Naive B cell (primary cell): ENCODE data around the gene PON3. TPM values are rescaled to one million over a fixed set of nuclear protein-coding genes. Genes with fewer than 3 reads are reported as not detected.

Experiments
- ATAC-seq, 2 donors: fragments of 150-1000 bp; cut with Tn5 transposase; 2 replicates each; pipeline ENCODE4 v1.10.0; 2021; ENCODE audit warnings: low read depth in 2 of 2, mild to moderate bottlenecking in 2 of 2, moderate library complexity in 2 of 2
- DNase-seq: peaks from one replicate; pipeline ENCODE4 v3.0.0; 2022
- H3K27ac Mint-ChIP-seq, 6 donors: one replicate each; pipeline ENCODE4 v1.8.0; 2020 to 2022; ENCODE audit warnings: mild to moderate bottlenecking in 6 of 6, mixed read lengths in 6 of 6, moderate library complexity in 5 of 6, inconsistent platforms in 2 of 6
- H3K27me3 Mint-ChIP-seq, 3 donors: one replicate each; pipeline ENCODE4 v1.8.0; 2021 to 2022; ENCODE audit warnings: mixed read lengths in 3 of 3, mild to moderate bottlenecking in 1 of 3
- H3K36me3 Mint-ChIP-seq, 2 donors: one replicate each; pipeline ENCODE4 v1.8.0; 2020 to 2022; ENCODE audit warnings: mixed read lengths in 2 of 2, inconsistent platforms in 1 of 2, mild to moderate bottlenecking in 1 of 2
- H3K4me1 Mint-ChIP-seq, 3 donors: one replicate each; pipeline ENCODE4 v1.8.0; 2020 to 2022; ENCODE audit warnings: mixed read lengths in 3 of 3, inconsistent platforms in 1 of 3, mild to moderate bottlenecking in 1 of 3, moderate library complexity in 1 of 3
- H3K4me3 Mint-ChIP-seq, 8 donors: one replicate each; pipeline ENCODE4 v1.8.0; 2020 to 2022; ENCODE audit warnings: mild to moderate bottlenecking in 8 of 8, mixed read lengths in 8 of 8, moderate library complexity in 8 of 8, inconsistent platforms in 2 of 8
- H3K9me3 Mint-ChIP-seq, 7 donors: one replicate each; pipeline ENCODE4 v1.8.0; 2020 to 2022; ENCODE audit warnings: mixed read lengths in 7 of 7, mild to moderate bottlenecking in 5 of 7, inconsistent platforms in 2 of 7, moderate library complexity in 1 of 7
- polyA plus RNA-seq, 6 donors: library from polyadenylated mRNA; unstranded; fragments of 300-500 nt; fragmentation: Illumina TruSeq; gene quantifications; one replicate each; pipeline ENCODE4 v1.2.3, GENCODE V29; 2021; ENCODE audit warnings: low read depth in 6 of 6

Gene PON3
- polyA plus RNA-seq, result not detected

DNA sequence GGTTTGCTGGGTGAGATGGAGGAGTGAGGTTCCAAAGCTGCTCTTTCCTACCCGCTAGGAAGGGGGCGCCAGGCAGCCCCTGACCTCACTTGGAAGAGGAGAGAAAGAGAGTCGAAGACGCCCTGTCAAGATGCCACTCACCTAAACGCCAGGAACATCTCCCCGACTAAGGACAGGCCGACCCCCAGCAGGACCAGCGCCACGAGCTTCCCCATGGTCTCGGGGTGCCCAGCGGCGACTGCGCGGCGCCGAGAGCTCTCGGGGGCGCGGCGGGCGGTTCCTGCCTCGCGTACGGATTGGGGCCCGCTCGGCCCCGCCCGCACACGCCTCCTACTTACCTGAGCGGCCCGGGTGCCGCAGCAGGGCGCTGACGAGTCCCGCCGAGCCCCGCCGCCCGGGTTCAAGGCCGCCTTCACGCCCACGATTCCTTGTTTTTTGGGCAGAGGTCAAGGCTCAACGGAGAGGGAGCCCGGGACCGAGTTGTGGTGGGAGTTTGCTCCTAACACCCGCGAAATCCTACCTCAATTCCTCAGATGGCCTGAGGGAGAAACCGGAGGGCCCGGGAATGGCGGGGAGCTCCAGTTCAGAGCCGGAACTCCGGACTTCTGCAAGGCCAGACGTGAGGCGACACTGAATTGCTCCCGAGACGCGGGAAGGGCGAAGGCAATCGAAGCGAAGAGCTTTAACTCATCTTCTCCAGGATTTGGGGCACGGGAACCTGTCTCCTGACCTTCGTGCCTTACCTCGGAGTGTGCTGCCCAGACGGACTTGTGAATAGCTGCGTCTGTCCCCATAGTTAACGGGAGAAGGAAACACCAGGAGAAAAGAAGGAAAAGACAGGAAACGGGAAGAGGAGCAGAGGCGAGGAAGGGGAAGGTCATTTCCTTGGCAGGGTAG lies at the start of gene PON3:
Gene PON3 (minus strand): TSS at position 240 of the 897 bp plus-strand sequence. CDS start 25 bp downstream, at position 215.
- H3K27ac Mint-ChIP-seq, result peak within 1 kb of the TSS in 1 of 6 donors; percentile 6
- peak; percentile 86 for ATAC-seq
- peaks cover 32 to 60% (median 43%) of the 10 kb centered on the region in 3 donors for H3K27me3 Mint-ChIP-seq
- H3K9me3 Mint-ChIP-seq, result no peaks in the 10 kb centered on the region
- peaks cover 0 to 7% (median 6%) of the 10 kb centered on the region in 3 donors for H3K4me1 Mint-ChIP-seq
- peak within 1 kb of the TSS; percentile 30 to 85 (median 76) for H3K4me3 Mint-ChIP-seq
- peak; percentile 22 for DNase-seq
- H3K36me3 Mint-ChIP-seq, result no peaks in the 10 kb centered on the region

DNA sequence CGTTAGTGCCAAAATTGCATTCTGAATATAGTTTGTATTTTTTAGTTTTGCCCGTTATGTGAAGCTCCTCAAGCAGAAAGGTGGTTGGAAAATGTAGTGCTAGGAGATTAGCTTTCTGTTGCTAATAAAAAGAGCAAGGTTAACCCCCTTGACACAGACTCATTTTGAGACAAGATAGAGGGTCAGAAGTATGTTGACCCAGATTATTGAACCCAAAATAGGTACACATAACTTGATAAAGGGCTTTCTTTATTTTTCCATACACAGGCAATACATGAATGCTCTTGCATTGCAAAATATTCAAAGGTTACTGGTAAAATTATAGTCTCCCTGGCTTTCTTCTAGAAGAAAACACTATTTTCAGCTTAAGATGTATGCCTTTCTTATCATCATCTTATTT lies 48.6 kb upstream of the PON3 start:
- Mint-ChIP-seq H3K27me3 (peaks cover 6% of the 10 kb centered on the region in 3 donors), H3K9me3 (no peaks in the 10 kb centered on the region), H3K4me1 (no peaks in the 10 kb centered on the region), H3K4me3 (no peak overlapping the region), H3K36me3 (no peaks in the 10 kb centered on the region), H3K27ac (no peak overlapping the region)
- DNase-seq, result no peak
- ATAC-seq, result no peak

DNA sequence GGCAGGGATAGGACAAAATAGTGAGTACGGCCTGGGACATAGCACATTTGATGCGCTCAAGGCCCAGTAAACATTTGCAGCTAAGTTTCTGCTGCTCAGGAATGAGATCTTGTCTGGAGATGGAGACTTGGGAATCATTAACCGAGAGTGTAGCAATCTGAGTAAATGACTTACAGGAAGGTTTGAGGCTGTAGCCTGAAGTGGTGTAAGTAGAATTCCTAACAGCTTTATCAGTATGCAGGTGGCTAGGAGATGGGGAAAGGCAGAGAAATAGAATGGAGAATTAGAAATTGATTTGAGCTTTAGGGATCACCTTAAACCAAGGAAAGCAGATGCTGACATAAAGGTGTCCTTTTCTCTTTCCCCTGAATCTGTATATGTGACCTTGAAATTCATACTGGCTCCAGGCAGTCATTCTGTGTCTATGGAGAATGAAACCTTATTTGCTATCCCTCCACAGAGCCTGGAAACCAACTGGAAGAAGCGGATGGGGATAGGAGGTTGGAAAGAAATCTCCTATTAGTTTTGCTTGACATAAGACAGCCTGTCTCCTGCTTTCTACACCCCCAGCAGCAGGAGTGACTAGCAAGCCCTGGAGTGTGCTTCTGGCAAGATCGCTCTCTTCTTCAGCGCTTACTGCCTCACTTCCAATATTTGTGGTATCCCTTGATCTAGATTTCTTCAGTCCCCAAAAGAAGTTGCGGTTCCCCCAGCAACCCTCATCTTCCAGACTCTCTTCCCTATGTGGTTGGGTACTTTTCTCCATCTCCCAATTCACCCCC lies 45.1 kb upstream of the PON3 start:
- peaks cover 6% of the 10 kb centered on the region in 3 donors for H3K27me3 Mint-ChIP-seq
- no peaks in the 10 kb centered on the region for H3K4me1 Mint-ChIP-seq
- DNase-seq, result no peak
- no peak overlapping the region for H3K27ac Mint-ChIP-seq
- no peak for ATAC-seq
- peak overlapping the region in 1 of 8 donors; percentile 1 for H3K4me3 Mint-ChIP-seq
- no peaks in the 10 kb centered on the region for H3K9me3 Mint-ChIP-seq
- no peaks in the 10 kb centered on the region for H3K36me3 Mint-ChIP-seq

DNA sequence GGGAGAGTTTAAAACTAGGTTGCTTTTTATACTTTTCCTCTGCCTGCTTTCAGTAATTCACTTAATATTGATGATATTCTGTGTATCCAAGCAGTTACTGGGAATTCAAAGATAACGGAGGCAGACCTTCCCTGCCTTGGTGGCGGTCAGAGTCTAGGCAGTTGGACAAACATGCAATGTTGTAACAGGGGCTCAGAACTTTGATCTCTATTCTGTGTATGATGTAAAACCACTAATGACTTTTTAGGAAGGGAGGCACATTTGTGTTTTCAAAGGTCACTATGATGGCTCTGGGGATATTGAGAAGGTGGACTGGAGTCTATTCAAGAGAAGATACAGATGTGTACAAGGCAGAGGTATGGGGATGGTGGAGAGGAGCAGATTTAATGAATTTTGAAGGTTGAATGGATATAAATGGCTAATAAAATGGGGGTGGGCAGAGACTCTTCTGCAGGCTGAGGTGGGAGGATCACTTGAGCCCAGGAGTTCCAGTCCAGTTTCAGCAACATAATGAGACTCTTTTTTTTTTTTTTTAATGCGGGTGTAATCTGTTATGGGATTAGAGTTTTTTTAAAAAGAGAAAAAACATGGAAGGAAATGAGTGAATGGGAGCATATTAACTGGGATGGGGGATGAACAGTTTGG lies 44.3 kb upstream of the PON3 start:
- no peak overlapping the region for H3K27ac Mint-ChIP-seq
- H3K36me3 Mint-ChIP-seq, result no peaks in the 10 kb centered on the region
- ATAC-seq (no peak), DNase-seq (no peak)
- H3K4me3 Mint-ChIP-seq, result no peak overlapping the region
- peaks cover 6% of the 10 kb centered on the region in 3 donors for H3K27me3 Mint-ChIP-seq
- no peaks in the 10 kb centered on the region for H3K9me3 Mint-ChIP-seq
- H3K4me1 Mint-ChIP-seq, result peaks cover 0 to 2% (median under 1%) of the 10 kb centered on the region in 3 donors

DNA sequence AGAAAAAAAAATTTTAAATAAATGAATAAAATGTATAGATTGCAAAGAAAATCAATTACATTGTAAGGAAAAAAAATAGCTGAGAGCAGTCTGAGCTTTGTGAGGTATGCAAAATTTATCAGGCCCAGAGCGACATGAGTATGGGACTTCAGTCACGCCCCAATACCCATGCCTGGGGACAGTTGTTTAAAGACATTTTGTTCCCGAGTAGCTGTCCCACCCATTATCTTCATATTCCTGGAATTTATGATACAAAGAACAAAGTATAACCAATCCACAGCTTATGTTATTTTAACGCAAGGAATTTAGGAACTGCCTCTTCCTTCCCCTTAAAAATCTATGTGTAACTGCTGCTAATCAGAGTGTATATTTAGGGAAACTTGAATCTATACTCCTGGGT lies 40.2 kb upstream of the PON3 start:
- H3K27me3 Mint-ChIP-seq, result peaks cover 0 to 6% (median 6%) of the 10 kb centered on the region in 3 donors
- no peaks in the 10 kb centered on the region for H3K36me3 Mint-ChIP-seq
- H3K4me1 Mint-ChIP-seq, result peaks cover 18% of the 10 kb centered on the region in 3 donors
- peaks cover 0 to 2% (median 0%) of the 10 kb centered on the region in 7 donors for H3K9me3 Mint-ChIP-seq
- DNase-seq (no peak), ATAC-seq (no peak)
- peak overlapping the region in 1 of 6 donors; percentile 52 for H3K27ac Mint-ChIP-seq
- peak overlapping the region in 1 of 8 donors; percentile 80 for H3K4me3 Mint-ChIP-seq

DNA sequence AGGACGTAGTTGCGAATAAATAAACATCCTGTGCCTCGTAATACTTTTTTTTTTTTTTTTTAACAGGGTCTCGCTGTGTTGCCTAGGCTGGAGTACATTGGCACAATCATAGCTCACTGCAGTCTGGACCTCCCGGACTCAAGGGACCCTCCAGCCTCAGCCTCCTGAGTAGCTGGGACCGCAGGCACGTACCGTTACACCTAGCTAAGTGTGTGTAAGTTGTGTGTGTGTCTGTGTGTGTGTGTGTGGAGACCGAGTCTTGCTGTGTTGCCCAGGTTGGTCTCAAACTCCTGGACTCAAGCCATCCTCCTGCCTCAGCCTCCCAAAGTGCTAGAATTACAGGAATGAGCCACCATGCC lies 39.2 kb upstream of the PON3 start:
- Mint-ChIP-seq H3K4me3 (peak overlapping the region; percentile 80 to 95 (median 88)), H3K27ac (peak overlapping the region in 4 of 6 donors; percentile 1 to 81 (median 54)), H3K36me3 (no peaks in the 10 kb centered on the region), H3K4me1 (peaks cover 18% of the 10 kb centered on the region in 3 donors), H3K27me3 (peaks cover 0 to 6% (median 2%) of the 10 kb centered on the region in 3 donors), H3K9me3 (peaks cover 0 to 2% (median 0%) of the 10 kb centered on the region in 7 donors)
- peak in 1 of 2 donors; percentile 11 for ATAC-seq
- DNase-seq, result no peak

DNA sequence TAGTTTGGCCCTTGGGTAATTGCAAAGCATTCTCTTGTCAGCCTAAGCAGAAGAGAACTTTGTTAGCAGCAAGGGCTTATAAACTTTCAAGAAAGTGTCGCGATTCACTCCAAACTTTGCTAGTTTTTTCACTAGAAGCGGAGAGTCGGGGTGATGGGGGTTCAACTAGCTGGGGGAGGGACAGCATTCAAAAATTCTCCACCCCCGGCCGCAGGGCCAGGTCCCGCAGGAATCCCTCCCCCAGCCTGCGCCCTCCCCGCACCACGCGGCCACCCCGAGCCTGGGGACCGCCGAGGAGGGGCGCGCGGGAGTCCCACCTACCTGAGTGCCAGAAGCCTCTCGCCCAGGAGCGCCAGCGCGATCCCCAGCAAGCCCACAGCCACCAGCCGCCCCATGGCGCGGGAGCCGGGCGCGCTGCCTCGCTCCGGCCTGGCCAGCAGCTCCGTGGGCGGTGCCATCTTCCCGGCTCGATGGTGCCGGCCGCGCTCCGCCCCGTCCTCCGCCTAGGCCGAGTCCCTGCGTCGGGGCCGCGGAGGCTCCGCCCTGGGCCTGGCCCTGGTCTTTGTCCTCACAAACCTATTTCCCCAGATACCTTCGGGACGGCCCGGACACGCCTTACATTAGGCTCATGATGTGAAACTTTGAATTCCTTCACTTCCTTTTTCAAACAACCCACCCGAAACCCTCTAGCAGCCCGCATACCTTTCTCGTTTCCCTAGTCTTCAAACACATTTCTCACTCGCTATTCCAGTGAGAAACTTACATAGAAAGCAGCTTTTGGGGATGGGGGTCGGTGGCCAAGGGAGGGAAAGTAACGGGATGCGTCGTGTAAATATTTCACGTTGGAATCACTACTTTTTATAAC lies 38.6 kb upstream of the PON3 start, which contains the start of gene PON2:
Gene PON2 (minus strand): TSS at position 472 of the 865 bp plus-strand sequence. CDS start 77 bp downstream, at position 395.
- DNase-seq, result peak; percentile 62
- H3K4me3 Mint-ChIP-seq, result peak within 1 kb of the TSS; percentile 80 to 95 (median 88)
- H3K4me1 Mint-ChIP-seq, result peaks cover 18% of the 10 kb centered on the region in 3 donors
- H3K9me3 Mint-ChIP-seq, result peaks cover 0 to 2% (median 0%) of the 10 kb centered on the region in 7 donors
- peaks cover 0 to 6% (median 0%) of the 10 kb centered on the region in 3 donors for H3K27me3 Mint-ChIP-seq
- no peaks in the 10 kb centered on the region for H3K36me3 Mint-ChIP-seq
- peak; percentile 86 to 88 for ATAC-seq
- H3K27ac Mint-ChIP-seq, result peak within 1 kb of the TSS in 5 of 6 donors; percentile 13 to 81 (median 52)

DNA sequence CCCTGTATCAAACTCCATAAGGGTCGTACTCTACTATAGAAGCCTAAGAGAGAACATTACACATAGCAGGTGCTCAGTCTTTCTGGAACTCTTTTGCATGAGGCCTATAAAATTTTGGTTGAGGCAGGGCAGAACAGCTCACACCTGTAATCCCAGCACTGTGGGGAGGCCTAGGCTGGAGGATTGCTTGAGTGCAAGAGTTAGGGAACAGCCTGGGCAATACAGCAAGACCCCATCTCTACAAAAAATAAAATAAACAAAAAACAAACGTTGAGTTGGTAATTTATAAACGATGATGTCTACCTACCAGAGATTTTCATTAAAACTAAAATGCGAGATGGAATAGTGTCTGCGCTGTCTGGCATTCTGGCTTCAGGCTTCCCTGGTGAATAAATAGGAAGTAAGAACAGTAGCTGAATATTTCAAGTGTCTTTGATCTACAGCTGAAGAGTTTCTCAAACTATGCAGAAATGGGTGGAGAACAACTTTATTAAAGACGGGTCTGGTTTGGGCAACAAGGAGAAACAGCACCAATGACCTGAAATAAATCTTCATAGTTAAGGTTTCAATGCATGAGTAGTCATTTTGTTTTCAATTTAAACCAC lies 37.9 kb upstream of the PON3 start:
- ATAC-seq, result no peak
- Mint-ChIP-seq H3K27me3 (peaks cover 0 to 6% (median 0%) of the 10 kb centered on the region in 3 donors), H3K4me3 (peak overlapping the region; percentile 75 to 95 (median 84)), H3K4me1 (peaks cover 18% of the 10 kb centered on the region in 3 donors), H3K9me3 (peaks cover 0 to 2% (median 0%) of the 10 kb centered on the region in 7 donors), H3K27ac (peak overlapping the region in 3 of 6 donors; percentile 28 to 52 (median 38)), H3K36me3 (no peaks in the 10 kb centered on the region)
- DNase-seq, result no peak

DNA sequence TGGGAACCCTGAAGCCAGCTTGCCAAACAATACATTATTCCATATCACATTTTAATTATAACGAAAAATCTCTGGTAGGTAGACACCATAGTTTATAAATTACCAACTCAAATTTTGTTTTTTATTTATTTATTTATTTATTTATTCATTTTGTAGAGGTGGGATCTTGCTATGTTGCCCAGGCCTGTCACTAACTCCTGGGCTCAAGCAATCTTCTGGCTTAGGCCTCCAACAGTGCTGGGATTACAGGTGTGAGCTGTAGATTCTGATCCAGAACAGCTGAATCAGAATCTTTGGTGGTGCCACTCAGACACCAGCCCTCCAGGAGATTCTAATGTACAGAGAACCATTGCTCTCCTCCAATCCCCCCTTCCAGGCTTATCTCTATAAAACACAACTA lies 37.0 kb upstream of the PON3 start:
- no peak for ATAC-seq
- no peak for DNase-seq
- Mint-ChIP-seq H3K27me3 (peaks cover 0 to 6% (median 0%) of the 10 kb centered on the region in 3 donors), H3K36me3 (no peaks in the 10 kb centered on the region), H3K4me3 (peak overlapping the region in 1 of 8 donors; percentile 80), H3K9me3 (peaks cover 0 to 2% (median 0%) of the 10 kb centered on the region in 7 donors), H3K4me1 (peaks cover 18% of the 10 kb centered on the region in 3 donors), H3K27ac (no peak overlapping the region)

DNA sequence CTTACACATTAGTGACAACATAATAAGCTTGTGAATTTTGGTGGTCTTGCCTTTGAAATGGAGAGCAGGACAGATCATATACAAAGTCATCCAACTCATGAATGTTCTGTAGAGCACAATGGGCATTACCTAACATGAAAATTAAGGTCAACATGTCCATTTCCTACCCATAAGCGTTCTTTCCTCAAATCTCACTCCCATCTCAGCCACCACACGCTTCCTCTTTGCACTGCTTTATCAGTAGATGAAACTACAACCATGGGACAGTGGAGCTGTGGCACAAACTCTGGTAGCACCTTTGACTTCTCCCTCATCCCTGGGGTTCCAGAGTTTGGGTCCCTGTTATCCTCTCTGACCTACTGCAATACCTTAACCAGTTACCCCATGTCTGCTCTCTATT lies 36.4 kb upstream of the PON3 start:
- peaks cover 0 to 6% (median 0%) of the 10 kb centered on the region in 3 donors for H3K27me3 Mint-ChIP-seq
- no peaks in the 10 kb centered on the region for H3K36me3 Mint-ChIP-seq
- H3K4me3 Mint-ChIP-seq, result peak overlapping the region in 1 of 8 donors; percentile 51
- ATAC-seq, result no peak
- no peak for DNase-seq
- peaks cover 0 to 2% (median 0%) of the 10 kb centered on the region in 7 donors for H3K9me3 Mint-ChIP-seq
- H3K4me1 Mint-ChIP-seq, result peaks cover 18% of the 10 kb centered on the region in 3 donors
- H3K27ac Mint-ChIP-seq, result peak overlapping the region in 1 of 6 donors; percentile 3

DNA sequence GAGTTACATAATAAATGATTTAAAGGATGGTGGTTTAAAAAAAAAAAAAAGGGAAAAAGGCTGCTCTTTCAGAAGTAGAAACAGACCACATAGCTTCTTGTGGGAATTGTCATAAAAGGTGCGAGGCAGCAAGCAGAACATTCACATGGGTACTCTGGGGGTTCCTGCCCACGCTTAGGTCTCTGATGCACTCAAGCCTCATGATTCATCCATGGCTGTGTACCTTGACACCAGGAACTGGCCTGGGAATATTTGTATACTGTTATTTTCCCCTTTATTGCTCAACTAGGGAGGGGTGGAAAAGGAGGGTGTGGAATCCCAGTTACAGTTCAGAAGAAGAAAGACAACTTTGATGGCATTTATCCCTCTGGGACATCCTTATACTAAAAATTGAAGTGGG lies 34.7 kb upstream of the PON3 start:
- Mint-ChIP-seq H3K36me3 (no peaks in the 10 kb centered on the region), H3K27me3 (peaks cover 0 to 6% (median 0%) of the 10 kb centered on the region in 3 donors), H3K4me3 (no peak overlapping the region), H3K4me1 (peaks cover 18% of the 10 kb centered on the region in 3 donors), H3K27ac (no peak overlapping the region), H3K9me3 (peaks cover 0 to 2% (median 0%) of the 10 kb centered on the region in 7 donors)
- DNase-seq (no peak), ATAC-seq (no peak)
